ENCODE data around the gene LHFPL6.
A peak's percentile ranks its signal among the peaks of the same experiment; 100 is the strongest.

LHFPL6 gene

DNA sequence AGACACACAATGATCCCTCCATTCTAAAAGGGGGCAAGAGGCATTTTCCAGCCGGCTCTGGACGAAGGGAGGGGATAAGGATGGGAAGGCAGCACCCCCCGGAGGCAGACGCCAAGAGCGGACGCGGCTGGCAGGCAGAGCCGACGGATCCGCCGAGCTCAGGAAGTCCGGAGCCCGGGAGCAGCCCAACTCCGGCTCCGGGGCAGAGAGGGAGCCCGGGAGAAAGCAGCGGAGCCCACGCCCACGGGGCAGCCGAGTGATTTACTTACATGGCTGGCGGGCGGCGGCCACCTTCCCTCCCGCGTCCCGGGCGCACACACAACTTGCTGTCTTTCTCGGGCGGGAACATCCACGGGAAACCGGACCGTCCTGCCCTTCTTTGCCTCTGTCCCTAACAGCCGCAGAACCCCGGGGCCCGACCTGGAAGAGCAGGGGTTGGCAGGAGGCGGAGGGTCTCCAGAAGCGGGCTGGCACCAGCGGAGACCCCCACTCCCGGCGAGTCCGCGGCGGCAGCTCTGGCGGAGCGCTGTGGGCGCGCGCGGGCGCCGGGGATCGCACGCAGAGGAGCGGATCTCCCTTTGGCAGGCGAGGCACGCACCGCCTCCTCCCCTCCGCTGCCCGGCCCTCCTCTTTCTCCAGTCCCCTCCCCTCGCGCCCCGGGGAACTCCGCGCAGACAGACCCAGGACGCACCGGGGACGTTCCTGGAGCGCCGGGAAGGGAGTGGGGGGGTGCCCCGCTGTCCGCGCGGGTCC, at the start of gene LHFPL6:
Gene LHFPL6 (minus strand): TSS at position 580 of the 753 bp plus-strand sequence.
- peak in 1 of 2 donors; percentile 64 for DNase-seq

DNA sequence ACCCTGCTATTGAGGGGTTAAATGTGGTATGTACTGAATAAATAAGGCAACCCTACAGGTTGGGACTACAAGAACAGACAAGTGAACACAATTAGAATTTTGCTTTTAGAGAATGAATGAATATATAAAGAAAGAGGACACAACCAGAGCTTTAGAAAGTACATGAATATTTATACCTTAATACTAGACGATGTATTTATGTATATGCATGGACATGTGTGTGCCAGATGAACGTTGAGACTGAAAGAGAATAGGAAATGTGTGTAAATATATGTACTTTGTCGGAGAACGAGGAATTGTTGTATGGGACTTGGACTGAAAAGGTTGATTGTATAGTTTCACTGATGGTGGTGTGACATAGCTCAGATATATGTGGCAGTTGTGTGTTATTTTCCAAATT, 43.1 kb upstream of the LHFPL6 start:
- DNase-seq: no peak

DNA sequence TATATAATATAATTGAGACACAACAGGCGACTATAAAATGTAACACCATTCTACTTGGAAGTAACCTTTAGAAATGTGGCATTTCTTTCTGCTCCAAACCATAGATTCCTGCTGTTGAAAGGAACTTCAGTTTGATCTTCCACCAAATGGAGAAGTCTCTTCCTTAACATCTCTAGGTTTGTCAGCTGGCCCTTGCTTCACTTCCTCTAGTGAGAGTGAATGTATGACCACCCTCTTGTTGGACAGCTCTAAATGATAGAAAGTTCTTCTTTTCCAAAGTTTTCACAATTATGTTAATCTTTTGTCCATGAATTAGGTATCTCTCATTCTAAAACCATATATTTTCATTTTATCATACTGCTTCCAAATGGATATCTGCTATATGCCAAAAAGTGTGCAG, 38.7 kb upstream of the LHFPL6 start:
- no peak for DNase-seq

DNA sequence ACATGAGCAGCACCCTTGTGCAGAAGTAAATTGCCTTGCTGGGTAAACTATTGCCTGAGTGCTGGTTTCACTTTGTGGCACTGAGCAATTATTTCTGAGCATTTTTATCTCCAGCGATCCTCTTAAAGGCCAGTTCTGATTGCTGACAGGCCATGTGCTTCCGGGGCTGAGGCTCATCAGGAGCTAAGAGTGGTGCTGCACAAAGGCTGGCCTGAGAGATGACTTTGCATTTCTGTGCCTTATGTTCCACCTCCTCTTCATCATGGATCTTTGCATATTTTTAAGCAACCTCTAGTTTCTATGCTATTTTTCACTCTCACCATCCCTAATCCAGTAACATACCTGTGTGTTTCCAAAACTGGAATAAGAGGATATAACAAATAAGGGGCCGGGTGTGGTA, 34.9 kb upstream of the LHFPL6 start:
- no peak for DNase-seq

DNA sequence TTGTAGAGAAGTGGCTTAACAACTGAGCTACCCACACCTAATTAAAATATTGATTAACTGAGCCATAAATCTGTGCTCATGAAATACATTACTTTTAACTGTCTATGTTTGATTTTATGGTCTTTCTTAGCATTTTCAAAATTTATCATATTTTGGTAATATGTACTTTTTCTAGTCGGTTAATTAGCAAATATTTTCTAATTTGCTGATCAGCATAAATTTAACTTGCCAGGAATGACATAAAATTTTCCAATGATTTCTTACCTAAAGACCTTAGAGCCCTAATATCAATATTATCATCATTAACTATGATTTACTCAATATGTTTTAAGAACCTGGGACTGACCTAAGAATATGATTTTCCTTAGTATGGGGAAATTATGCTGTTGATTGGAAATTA, 32.6 kb upstream of the LHFPL6 start:
- DNase-seq: no peak

DNA sequence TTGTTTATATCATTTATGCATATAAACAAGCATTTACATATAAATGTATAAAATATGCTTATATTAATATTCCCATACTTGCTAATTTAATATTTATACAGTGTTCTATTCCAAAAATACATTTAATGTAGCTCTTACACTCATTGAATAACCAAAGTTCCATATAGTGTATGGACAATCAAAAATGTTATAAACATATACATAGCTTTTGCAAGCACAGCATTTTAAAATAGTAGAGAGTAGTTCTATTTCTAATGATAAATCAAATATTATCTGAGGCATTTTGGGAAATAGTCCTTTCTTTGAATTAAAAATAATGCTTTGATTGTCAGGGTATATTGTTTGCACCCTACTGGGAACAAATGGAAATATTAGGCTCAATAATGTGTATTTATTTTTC, 30.0 kb upstream of the LHFPL6 start:
- DNase-seq: no peak

DNA sequence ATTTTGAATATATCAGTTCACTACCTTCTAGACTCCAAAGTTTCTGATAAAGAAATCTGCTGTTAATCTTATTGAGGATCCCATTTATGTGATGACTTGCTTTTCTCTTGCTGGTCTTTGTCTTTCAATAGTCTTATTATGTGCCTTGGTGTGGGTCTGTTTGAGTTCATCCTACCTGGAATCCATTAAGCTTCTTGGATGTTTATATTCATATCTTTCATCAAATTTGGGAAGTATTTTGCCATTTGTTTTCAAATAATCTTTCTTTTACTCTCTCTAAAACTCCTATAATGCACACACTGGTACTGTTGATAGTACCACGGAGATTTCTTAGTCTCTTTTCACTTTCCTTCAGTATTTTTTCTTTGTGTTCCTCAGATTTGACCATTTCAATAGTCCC, 28.3 kb upstream of the LHFPL6 start:
- DNase-seq: no peak

DNA sequence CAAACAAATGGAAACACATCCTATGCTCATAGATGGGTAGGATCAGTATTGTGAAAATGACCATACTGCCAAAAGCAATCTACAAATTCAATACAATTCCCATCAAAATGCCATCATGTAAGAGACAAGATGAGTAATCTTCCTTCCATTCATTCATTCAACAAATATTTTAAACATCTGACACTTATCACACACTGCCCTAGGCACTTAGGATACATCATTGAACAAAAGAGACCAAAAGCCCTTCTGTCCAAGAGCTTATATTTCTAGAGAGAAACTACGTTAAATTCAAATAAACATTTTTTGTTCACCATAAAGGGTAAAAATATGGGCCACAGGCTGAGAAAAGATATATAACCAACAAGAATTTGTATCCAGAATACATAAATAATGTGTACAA, 20.5 kb upstream of the LHFPL6 start:
- DNase-seq: no peak

DNA sequence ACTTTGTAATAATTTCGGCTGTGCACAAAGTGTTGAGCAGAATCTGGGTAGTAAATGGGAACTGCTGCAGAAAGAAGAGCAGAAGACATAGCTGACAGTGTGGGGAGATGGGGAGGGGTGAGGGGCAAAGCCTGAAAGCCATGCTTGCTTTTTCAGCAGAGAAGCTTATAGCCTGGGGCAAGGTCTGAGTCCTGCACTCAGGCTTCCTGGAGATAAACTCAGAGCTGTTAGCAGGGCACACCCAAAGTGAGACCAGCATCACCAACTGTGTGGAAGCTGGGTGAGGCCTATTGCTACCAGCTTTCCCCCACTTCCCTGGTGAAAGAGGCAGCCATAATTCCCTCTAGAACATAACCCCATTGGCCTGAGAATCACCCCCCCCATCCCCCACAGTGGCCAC, 15.6 kb upstream of the LHFPL6 start:
- no peak for DNase-seq

DNA sequence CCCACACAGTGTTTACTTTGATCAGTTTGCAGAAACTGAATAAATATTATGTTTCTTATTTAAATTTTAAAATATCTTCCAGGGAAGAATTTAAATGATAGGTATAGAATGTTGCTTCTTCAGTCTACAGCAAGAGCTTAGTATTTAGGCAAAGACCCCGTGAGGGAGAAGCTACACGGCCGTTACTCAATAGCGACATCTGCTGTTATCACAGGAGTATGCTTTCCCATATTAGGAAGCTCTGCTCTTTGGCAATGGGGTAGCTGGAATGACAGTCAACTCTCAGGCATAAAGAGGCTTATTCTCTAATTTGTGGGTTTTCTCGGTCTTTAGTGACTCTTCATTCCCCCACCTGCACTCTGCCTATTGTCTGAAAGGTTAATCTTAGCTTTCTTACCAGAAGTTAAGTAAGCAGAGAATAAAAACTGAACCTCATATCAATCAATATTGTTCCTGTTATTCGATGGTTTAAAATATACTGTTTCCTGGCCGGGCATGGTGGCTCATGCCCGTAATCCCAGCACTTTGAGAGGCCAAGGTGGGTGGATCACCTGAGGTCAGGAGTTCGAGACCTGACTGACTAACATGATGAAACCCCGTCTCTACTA, 13.2 kb upstream of the LHFPL6 start:
- peak in 1 of 2 donors; percentile 66 for DNase-seq

DNA sequence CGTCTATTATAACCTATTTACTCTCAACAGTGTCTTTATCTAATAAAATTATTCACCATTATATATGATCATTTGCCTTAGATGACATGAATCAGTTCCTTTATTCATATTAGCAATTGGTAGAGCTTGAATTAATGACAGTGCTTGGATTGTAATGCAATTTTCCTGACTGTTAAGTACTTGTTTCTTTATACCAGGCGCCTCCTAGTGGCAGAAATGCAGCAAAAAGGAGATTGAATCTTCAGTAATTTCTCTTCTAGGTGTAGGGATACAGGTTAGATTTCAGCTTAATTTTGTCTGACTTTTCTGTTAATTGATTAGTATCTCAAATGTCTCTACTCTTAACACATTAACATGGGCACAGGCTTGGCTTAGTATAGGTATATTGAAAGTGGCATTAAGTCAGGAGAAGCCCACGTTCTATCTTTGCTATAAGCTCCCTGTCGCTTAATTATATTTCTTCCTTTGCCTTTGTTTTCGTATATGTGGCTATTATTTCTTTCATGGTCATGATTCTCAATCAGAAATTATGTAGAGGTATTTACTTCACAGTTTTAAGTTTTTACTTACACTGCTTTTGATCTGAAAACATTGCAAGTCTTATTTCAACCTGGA, 9.1 kb upstream of the LHFPL6 start:
- DNase-seq: peak in 1 of 2 donors; percentile 46

DNA sequence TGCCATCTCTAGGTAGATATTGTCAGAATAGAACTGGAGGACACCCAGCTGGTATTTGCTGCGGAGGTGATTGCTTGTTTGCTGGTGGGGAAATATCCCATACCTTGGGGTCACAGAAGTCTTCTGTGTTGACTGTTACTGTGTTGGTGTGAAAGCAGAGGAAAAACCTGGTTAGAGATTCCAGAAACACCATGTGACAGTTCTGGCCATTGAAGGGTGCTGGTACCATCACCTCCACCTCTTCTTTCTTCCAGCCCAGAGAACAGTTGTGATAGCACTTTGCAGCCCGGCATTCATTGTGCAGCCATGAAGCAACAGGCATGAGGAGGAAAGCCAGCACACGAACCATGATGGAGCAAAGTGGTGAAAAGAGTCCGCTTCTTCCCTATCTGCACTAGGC, 4.9 kb upstream of the LHFPL6 start:
- no peak for DNase-seq

DNA sequence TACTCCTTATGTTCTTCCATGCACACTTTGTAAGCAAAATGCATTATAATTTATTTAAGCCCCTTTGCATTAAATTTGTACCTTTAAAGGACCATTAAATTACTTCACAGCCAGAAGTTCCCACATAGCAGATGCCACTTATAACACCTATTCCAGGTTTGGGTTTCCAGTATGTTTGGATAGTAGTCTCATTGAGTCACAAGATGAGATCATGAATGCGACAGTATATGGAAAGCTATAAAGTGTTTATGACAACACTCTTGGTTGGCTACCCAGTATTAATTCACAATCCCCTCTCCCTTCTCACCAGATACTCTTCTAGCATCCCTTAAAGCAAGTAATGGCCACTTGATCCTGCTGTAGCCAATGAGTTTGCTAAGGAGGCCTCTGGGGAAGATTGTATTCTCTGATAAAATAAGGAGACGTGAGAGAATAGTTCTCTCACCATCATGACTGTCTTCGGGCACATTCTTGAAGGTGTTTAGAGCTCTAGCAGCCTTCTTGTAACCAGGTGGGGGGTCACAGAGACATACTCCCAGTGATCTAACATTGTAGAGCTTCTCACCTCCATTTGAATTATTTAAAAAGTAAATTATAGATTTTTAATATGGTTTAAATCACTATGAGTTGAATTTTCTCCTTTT, 2.8 kb upstream of the LHFPL6 start:
- no peak for DNase-seq

DNA sequence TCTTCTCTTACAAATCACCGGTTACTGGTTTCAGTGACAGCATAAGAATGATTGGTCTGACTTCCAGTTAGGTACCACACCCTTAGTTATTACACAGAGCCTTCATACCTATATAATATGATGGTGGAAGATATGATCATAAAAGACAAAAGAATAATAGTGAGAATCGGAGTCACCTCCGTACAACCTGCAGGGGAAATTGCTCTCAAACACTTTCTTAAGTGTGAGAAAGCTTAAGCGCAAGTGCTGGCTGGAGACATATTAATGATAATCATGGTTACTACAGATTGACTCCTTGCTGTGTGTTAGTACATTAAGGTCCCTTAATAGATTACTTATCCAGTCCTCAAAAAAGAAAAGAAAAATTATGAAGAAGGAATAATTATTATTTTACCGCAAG, 1.8 kb upstream of the LHFPL6 start:
- no peak for DNase-seq

DNA sequence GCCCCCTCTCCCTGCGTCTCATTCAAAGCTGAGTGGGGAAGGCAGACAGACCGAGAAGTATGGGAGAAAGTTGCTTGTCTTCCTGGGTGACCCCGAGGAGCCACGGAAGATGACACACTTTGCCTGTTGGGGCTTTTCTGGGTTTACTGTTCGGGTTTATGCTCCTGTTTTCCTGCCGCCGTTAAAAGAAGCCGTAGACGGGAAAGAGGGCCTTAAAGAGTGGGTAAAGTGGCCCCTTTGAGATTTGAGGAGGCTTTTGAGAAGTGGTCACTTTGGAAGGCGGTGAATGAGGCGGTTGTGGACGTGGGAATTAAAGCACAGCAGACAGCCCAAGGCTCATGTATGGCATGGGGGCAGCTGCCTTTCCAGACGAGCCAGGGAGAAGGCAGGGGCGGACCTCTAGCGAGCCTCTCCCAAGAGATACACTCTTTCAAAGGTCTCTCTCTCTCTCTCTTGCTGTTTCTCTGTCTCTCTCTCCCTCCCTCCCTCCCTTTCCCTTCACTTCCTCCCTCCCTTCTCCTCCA, 493 bp upstream of the LHFPL6 start:
- DNase-seq: peak in 1 of 2 donors; percentile 64

DNA sequence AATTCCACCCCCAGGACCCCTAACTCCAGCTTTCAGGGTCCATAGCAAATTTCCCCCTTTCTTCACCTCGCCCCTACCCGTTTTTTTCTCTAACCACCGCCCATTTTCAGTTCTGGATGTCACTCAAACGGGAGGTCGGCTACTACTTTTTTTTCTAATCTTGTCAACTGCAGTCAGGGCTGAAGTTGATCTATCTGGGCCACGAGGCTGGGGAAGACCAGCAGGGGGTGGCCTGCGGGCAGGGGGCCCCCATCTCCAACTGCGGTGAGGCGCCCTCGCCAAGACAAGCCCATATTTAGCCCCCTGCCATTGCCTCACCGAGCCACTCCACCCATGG, 748 bp downstream of the LHFPL6 start:
- no peak for DNase-seq

DNA sequence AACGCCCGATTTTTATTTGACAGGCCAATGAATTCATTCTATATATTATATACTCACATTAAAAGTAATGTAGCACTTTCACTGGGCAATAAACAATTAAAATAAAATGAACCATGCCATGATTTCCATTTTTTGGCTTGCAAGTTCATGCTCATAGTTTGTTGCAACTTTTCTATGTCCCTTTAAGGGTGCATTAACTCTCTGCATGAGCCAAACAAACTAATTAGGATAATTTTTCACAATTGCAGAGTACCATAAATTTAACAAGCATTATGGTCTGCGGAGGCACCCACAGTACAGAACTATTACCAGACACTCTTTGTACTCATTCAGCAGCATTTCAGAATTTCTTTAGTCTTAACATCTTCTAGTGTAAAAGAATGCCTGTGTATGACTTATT, 1.4 kb downstream of the LHFPL6 start:
- DNase-seq: no peak

DNA sequence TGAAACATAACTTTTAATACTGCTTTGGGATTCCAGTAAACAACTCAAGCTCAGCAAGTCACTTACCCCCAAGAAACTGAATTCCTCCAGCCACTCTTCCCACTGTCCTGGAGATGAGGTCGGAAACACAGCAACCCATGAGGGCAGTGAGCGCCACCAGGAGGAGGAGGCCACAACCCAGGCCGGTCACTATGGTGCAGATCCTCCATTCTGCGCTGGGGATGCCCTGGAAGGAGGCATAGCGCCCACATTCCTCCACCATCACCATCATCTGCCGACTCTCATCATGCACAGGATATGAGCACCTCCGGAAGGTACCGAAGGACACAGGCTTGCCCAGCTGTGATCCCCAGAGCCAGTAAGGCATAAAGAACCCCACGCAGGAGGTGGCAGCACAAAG, 2.2 kb downstream of the LHFPL6 start:
- no peak for DNase-seq

DNA sequence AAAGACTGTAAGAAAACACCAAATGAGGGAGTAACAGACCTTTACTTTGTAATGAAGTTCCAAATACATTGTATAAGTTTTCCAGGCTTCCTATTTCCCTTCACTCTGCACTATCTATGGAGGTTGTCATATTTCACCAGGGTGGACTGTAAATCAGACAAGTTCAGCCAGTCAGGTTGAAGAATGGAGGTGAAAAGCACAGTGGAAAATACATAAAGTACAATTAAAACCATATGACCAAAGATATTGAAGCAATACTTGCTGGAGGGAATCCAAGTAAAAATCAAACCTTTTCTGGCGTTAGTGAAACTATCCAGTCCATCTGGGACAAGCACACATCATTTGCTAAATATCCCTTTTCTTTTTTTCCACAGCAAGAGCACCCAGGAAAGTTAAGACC, 3.2 kb downstream of the LHFPL6 start:
- DNase-seq: no peak

DNA sequence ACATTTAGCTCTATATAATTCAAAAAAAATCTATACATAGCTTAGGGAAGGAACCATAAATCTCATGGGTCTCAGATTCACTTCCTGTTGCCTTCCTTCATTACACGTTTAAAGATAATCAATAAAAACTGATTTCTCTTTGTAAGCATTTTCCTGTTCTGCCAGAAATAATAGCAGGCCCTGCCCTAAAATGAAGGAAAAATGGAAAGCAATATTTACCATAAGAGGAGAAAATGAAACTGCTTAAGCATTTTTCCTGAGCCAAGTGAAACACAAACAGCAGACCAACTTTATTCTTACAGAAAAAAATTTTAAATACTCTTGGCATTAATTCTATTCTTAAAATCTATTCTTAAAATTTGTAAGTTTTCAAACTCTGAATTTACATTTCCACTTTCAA, 4.0 kb downstream of the LHFPL6 start:
- no peak for DNase-seq

DNA sequence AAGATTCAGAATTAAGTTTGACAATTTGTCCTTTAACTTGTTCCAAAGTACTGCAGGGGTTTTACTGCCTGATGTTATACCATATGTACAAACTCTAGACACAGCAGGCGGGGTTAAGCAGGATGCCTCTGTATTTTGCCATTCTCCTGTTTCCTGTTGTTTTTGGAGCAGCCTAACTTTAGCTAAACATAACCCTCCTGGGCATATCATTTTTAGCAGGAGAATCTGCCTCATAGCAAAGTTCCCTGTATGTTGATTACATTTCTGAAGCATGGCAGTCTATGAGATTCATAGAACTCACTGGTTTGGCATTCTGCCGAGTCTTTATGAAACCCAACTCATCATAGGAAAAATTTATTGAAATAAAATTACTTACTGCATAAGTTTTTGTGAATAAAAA, 5.2 kb downstream of the LHFPL6 start:
- no peak for DNase-seq

DNA sequence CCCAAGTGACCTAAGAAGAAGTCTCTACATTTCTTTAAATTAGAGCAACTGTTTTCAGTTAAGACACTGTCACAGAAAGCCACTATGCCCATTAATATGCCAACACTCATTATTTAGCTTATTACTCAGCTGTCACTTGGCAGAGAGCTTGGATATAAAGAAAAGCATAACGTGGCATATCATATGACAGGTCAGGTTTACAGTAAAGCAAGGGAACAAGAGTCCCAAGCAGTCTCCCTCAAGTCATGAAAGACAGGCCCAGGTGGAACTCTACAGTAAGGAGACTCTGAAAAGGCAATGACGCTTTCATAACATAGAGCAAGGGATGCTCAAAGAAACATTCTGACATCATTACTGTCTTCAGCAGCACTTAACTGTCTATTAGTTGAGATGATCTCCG, 6.3 kb downstream of the LHFPL6 start:
- no peak for DNase-seq

DNA sequence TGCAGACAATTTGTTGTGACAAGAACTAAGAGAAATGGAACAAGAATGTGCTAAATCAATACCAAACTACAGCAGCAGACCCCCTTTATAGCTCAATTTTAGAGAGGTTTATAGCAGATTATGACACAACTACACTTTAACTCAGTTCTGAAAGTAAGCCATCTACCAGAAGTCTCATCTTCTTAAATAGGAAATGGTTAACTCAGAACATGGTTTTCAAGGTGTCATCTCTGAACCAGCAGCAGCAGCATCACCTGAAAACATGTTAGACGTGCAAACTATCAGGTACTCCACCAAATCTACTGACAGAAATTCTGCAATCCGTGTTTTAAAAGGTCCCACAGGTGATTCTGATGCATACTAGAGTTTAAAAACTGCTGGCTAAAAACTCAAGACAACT, 6.8 kb downstream of the LHFPL6 start:
- DNase-seq: no peak

DNA sequence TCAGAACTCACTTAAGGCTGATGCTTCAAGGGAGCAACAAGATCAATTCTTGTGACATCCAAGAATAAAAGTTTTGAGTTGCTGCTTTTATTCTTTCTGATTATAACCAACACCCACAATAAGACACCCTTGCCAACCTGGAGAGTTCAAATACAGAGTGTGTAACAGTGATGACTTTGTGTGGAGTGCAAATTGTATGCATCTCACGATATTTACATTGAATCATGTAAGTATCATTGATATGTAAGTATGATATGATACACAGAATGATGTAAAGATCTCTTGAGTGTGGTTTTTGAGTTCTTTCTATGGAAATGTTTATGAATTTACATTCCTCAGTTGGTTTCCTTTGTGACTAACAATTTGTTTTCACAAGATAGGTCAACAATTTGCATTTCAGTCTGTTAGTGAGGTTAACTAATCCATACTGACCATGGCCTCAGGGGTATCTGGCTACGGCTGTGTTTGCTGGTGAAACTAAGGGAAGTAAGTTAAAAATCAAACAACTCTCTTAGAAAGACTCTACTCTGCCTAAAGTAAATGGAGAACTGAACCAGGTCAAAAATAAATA, 12.4 kb downstream of the LHFPL6 start:
- DNase-seq: no peak

Measured in bone marrow (tissue), 2 donors.